Coronary artery (tissue), 2 donors: ENCODE data around the gene ADGRG6.

ENCODE experiments used
- DNase-seq: peaks from one replicate; pipeline ENCODE4 v3.0.0-alpha.2; 2017; ENCODE audit warnings: low spot score
- H3K27ac ChIP-seq, 2 donors: fragments of 200-600 bp; sonication (generic); one replicate each; pipeline ENCODE4 v1.5.1; 2016 to 2019
- H3K4me3 ChIP-seq: fragments of 200-600 bp; sonication (generic); 2 replicates; pipeline ENCODE4 v1.5.1; 2016; ENCODE audit warnings: mild to moderate bottlenecking, moderate library complexity
- CTCF ChIP-seq: fragments of 200-600 bp; sonication (generic); IDR thresholded peaks from one replicate; pipeline ENCODE4 v1.5.1; 2019; ENCODE audit warnings: antibody characterized with exemption

Gene ADGRG6

GRCh38 chr6:142459271-142459670 lies 157.5 kb downstream of the ADGRG6 start:
- no peak overlapping the region for H3K27ac ChIP-seq
- DNase-seq = no peak
- no peak overlapping the region for H3K4me3 ChIP-seq
- TF ChIP-seq CTCF = no peak

GRCh38 chr6:142462260-142462659 lies 160.5 kb downstream of the ADGRG6 start:
- no peak for TF ChIP-seq CTCF
- no peak overlapping the region for H3K4me3 ChIP-seq
- no peak overlapping the region for H3K27ac ChIP-seq
- DNase-seq = no peak

GRCh38 chr6:142463988-142464387 lies 162.2 kb downstream of the ADGRG6 start:
- TF ChIP-seq CTCF = no peak
- DNase-seq = no peak
- Histone ChIP-seq H3K4me3 (no peak overlapping the region), H3K27ac (no peak overlapping the region)

- Histone ChIP-seq H3K27ac (no peak overlapping the region), H3K4me3 (no peak overlapping the region)
- DNase-seq = no peak
- TF ChIP-seq CTCF = no peak
These were observed 167.4 kb downstream of the ADGRG6 start for GRCh38 chr6:142469220-142469619.

GRCh38 chr6:142470421-142470820 lies 168.6 kb downstream of the ADGRG6 start:
- TF ChIP-seq CTCF = no peak
- H3K4me3 ChIP-seq = no peak overlapping the region
- no peak for DNase-seq
- no peak overlapping the region for H3K27ac ChIP-seq

- TF ChIP-seq CTCF = peak; percentile 60
- Histone ChIP-seq H3K27ac (no peak overlapping the region), H3K4me3 (no peak overlapping the region)
- DNase-seq = no peak
These were observed 172.9 kb downstream of the ADGRG6 start for GRCh38 chr6:142474531-142475289.

- no peak for TF ChIP-seq CTCF
- no peak for DNase-seq
- H3K4me3 ChIP-seq = no peak overlapping the region
- H3K27ac ChIP-seq = no peak overlapping the region
These were observed 174.6 kb downstream of the ADGRG6 start for GRCh38 chr6:142476452-142476851.
